Natural killer cell treated with Interleukin-12 subunit alpha and Interleukin-12 subunit beta and Interleukin-15 and Interleukin-18, amount 100 ng/mL, for 72 hours (primary cell): ENCODE results near the gene STXBP4. TPM values are rescaled to one million over a fixed set of nuclear protein-coding genes. Genes with fewer than 3 reads are reported as not detected.
"Not testable (repeated sequence)": the region's sequence is repeated elsewhere in the genome, so short reads cannot be mapped to it uniquely, and the experiment has no call there.

ENCODE experiments used
- ATAC-seq, 2 donors: fragments of 150-1000 bp; cut with Tn5 transposase in 1 of 2; sonication (Bioruptor Pico), chemical (Tn5 transposase) in 1 of 2; 2 replicates each; pipeline ENCODE4 v1.10.0; 2021
- DNase-seq: peaks from one replicate; pipeline ENCODE4 v3.0.0; 2022; ENCODE audit warnings: low spot score
- H3K27ac Mint-ChIP-seq, 2 donors: 1 replicate in 1 of 2; 2 replicates in 1 of 2; pipeline ENCODE4 v1.8.0; 2022; ENCODE audit warnings: mixed read lengths in 2 of 2, mild to moderate bottlenecking in 1 of 2, moderate library complexity in 1 of 2
- H3K27me3 Mint-ChIP-seq, 2 donors: 1 replicate in 1 of 2; 2 replicates in 1 of 2; pipeline ENCODE4 v1.8.0; 2022; ENCODE audit warnings: mixed read lengths in 2 of 2
- H3K36me3 Mint-ChIP-seq: one replicate; pipeline ENCODE4 v1.8.0; 2022; ENCODE audit warnings: mixed read lengths
- H3K4me1 Mint-ChIP-seq, 2 donors: 1 replicate in 1 of 2; 2 replicates in 1 of 2; pipeline ENCODE4 v1.8.0; 2022; ENCODE audit warnings: low read depth in 2 of 2, mixed read lengths in 2 of 2, mild to moderate bottlenecking in 1 of 2
- H3K4me3 Mint-ChIP-seq: one replicate; pipeline ENCODE4 v1.8.0; 2022; ENCODE audit warnings: mixed read lengths
- H3K9me3 Mint-ChIP-seq: 2 replicates; pipeline ENCODE4 v1.8.0; 2022; ENCODE audit warnings: mixed read lengths
- total RNA-seq, 2 donors: library from RNA; stranded (reverse); gene quantifications; one replicate each; pipeline ENCODE4 v1.2.3, GENCODE V29; 2022

STXBP4 gene
- total RNA-seq, 2 donors from 2014 or later, result 8.5 to 12.6 TPM

DNA sequence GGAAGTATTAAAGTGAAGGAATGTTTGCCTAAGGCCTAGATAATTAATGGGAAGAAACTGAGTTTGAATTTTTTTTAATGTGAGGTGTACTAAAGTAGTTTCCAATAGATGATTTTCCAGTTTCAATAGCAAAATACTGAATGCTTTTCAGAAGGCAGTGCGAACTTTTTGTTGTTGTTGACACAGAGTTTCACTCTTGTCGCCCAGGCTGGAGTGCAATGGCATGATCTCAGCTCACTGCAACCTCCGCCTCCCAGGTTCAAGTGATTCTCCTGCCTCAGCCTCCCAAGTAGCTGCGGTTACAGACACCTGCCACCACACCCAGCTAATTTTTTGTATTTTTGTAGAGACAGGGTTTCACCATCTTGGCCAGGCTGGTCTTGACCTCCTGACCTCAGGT is 104.9 kb downstream of the STXBP4 start:
- H3K27me3 Mint-ChIP-seq, H3K27ac Mint-ChIP-seq, H3K36me3 Mint-ChIP-seq, H3K4me1 Mint-ChIP-seq, ATAC-seq, H3K4me3 Mint-ChIP-seq, H3K9me3 Mint-ChIP-seq, DNase-seq: not testable (repeated sequence)

DNA sequence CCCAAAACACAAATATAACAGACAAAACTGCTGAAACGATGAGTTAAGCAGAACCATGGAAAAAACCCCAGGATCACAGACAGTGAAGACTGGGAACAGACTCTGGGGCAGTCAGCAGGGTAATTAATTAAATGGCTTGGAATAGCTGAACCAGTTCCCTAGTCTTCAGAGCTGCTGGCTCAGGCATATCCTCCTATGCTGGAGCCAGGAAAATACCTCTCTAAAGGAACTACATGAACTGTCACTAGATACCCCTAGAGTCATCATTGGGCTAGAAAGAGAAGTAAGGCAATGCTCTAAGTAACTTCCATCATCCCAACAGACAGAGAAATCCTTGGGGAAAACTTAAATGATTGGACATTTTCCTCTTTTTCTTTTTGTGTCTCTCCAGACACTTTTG is 113.0 kb downstream of the STXBP4 start:
- no peaks in the 10 kb centered on the region for H3K27me3 Mint-ChIP-seq
- H3K4me3 Mint-ChIP-seq, result no peak overlapping the region
- H3K27ac Mint-ChIP-seq, result no peak overlapping the region
- no peaks in the 10 kb centered on the region for H3K4me1 Mint-ChIP-seq
- no peaks in the 10 kb centered on the region for H3K9me3 Mint-ChIP-seq
- no peak for DNase-seq
- no peaks in the 10 kb centered on the region for H3K36me3 Mint-ChIP-seq
- no peak for ATAC-seq

DNA sequence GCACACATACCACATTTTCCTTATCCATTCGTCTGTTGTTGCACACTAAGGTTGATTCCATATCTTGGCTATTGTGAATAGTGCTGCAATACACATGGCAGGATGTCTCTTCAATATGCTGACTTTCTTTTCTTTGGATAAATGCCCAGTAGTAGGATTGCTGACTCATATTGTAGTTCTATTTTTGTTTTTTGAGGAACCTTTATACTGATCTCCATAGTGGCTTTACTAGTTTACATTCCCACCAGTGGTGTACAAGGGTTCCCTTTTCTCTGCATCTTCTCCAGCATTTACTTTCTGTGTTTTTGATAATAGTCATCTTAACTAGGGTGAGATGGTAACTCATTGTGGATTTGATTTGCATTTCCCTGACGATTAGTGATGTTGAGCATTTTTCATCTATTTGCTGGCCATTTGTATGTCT is 118.1 kb downstream of the STXBP4 start:
- H3K27me3 Mint-ChIP-seq, result no peaks in the 10 kb centered on the region
- H3K9me3 Mint-ChIP-seq, result no peaks in the 10 kb centered on the region
- no peak for DNase-seq
- H3K27ac Mint-ChIP-seq, result no peak overlapping the region
- no peak overlapping the region for H3K4me3 Mint-ChIP-seq
- peaks cover 10 to 13% of the 10 kb centered on the region in 2 donors for H3K4me1 Mint-ChIP-seq
- no peak for ATAC-seq
- H3K36me3 Mint-ChIP-seq, result no peaks in the 10 kb centered on the region

DNA sequence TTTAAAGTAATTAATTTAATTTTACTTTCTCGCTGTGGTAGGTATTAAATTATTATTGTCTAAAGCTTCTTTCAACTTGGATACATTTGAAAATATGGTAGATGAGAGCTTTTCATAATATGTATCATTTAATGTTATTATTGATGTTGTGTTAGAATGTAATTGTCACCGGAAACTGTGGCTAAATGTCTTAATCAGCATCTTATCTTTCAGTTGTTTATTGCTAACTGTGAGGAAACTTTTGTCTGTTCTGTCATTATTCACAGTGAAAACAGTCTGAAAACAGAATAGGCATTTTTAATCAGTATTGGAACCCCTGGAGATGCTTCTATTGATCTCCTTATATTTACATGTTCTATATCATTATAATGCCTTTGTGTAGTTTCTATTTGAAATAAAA is 120.7 kb downstream of the STXBP4 start:
- DNase-seq (no peak), ATAC-seq (no peak)
- H3K36me3 Mint-ChIP-seq, result no peaks in the 10 kb centered on the region
- H3K9me3 Mint-ChIP-seq, result no peaks in the 10 kb centered on the region
- H3K4me3 Mint-ChIP-seq, result no peak overlapping the region
- peak overlapping the region; percentile 53 to 82 for H3K27ac Mint-ChIP-seq
- peaks cover 12 to 22% of the 10 kb centered on the region in 2 donors for H3K4me1 Mint-ChIP-seq
- no peaks in the 10 kb centered on the region for H3K27me3 Mint-ChIP-seq

DNA sequence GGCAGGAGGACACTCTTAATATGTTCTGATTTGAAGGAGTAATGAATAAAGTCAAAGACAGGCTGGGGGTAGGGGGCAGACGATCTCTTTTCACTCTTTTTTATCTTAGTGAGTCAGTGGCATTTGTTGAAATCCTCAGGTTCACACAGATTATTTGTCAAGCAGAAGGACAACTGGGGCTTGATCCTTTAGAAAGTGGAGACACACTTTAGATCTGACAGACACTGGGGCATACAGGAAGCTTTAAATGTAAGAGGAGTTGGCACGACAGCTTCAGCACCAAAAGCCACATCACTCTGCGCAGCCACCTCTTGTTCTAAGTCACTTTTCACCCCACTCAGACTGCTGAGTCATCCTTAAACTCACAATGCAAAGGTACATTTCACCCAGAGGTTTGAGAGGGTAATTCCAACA is 121.5 kb downstream of the STXBP4 start:
- peak overlapping the region; percentile 69 for H3K4me3 Mint-ChIP-seq
- H3K4me1 Mint-ChIP-seq, result peaks cover 12 to 22% of the 10 kb centered on the region in 2 donors
- no peaks in the 10 kb centered on the region for H3K36me3 Mint-ChIP-seq
- no peak for DNase-seq
- H3K27me3 Mint-ChIP-seq, result no peaks in the 10 kb centered on the region
- peak; percentile 83 to 96 for ATAC-seq
- H3K27ac Mint-ChIP-seq, result peak overlapping the region; percentile 53 to 82
- H3K9me3 Mint-ChIP-seq, result no peaks in the 10 kb centered on the region

DNA sequence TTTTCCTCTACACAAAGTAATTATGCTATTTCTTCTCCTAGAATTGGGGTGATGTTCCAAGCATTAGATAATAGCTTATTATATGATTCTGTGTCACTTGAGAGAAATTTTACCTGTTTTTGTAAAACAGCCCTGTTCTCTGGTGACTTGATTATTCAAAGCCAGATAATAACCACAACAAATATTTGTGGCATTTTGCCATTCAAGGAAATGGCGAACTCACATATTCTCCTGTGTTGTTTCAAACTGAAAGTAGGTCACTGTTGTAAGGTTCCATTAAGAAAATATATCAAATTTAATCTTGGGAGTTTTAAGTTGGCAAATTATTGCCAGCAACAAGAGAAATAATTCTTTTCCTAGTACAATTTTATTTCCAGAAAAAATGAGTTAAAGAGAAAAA is 124.8 kb downstream of the STXBP4 start:
- Mint-ChIP-seq H3K4me3 (no peak overlapping the region), H3K36me3 (no peaks in the 10 kb centered on the region), H3K27me3 (no peaks in the 10 kb centered on the region), H3K27ac (no peak overlapping the region), H3K9me3 (no peaks in the 10 kb centered on the region), H3K4me1 (peaks cover 12 to 22% of the 10 kb centered on the region in 2 donors)
- DNase-seq, result no peak
- no peak for ATAC-seq

DNA sequence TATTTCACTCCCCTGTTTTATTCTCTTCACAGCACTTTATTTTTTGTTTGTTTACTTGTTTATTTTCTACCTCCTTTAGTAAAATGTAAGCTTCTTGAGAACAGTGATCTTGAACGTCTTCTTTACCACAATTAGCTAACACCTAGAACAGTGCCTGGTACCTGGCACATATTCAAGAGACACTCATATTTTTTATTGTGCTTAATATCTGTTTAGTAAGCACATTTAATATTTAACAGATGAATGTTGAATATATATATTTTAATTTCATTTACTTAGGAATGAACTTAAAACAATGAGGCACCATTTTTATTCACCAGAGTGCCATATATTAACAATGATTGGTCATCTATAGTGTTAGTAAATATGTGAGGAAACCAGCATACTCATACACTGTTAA is 130.2 kb downstream of the STXBP4 start:
- H3K36me3 Mint-ChIP-seq, result peaks cover 5% of the 10 kb centered on the region
- H3K9me3 Mint-ChIP-seq, result no peaks in the 10 kb centered on the region
- ATAC-seq (no peak), DNase-seq (no peak)
- H3K27me3 Mint-ChIP-seq, result no peaks in the 10 kb centered on the region
- H3K27ac Mint-ChIP-seq, result no peak overlapping the region
- no peak overlapping the region for H3K4me3 Mint-ChIP-seq
- H3K4me1 Mint-ChIP-seq, result peaks cover 2 to 3% of the 10 kb centered on the region in 2 donors

DNA sequence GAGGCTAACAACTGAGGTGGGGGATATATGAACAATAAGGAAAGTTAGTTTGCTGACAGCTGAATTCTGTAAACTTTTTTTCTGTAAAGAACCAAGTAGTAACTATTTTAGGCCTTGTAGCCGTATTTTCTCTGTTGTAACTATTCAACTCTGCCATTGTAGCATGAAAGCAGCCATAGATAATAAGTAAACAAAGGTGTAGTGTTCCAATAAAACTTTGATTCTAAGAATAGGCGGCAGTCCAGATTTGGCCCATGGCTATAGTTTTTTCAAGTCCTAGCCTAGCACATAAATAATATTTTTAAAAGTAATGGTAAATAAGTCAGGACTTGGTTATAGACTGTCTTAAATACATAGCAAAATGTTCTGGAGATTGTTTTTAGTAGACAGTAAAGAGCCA is 142.0 kb downstream of the STXBP4 start:
- DNase-seq (no peak), ATAC-seq (no peak)

DNA sequence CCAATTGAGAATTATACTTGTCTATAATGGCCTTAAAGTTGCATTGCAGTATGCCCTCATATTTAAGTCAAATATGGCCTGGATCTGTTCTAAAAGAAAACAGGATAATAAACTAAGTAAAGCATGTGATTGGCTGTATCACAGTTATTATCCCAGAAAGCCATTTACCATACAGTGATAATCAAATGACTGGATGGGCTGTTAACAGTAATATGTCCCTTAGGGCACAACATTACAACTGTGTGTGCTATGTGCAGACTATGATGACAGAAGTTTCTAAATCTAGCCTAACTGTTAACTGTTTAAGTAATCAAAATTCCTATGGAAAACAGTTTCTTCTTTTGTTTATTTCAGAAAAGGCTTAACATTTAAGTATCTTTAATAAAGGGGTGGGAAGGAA is 145.7 kb downstream of the STXBP4 start:
- H3K36me3 Mint-ChIP-seq, result no peaks in the 10 kb centered on the region
- H3K9me3 Mint-ChIP-seq, result peaks cover 3% of the 10 kb centered on the region
- H3K4me3 Mint-ChIP-seq, result no peak overlapping the region
- DNase-seq (no peak), ATAC-seq (no peak)
- H3K27me3 Mint-ChIP-seq, result no peaks in the 10 kb centered on the region
- H3K27ac Mint-ChIP-seq, result no peak overlapping the region
- peaks cover 0 to 6% of the 10 kb centered on the region in 2 donors for H3K4me1 Mint-ChIP-seq

More for the DNA sequence above, 142.0 kb downstream of the STXBP4 start:
- H3K4me3 Mint-ChIP-seq, result no peak overlapping the region
- H3K36me3 Mint-ChIP-seq, result peaks cover 16% of the 10 kb centered on the region
- H3K4me1 Mint-ChIP-seq, result no peaks in the 10 kb centered on the region
- H3K9me3 Mint-ChIP-seq, result peaks cover 12% of the 10 kb centered on the region
- H3K27ac Mint-ChIP-seq, result no peak overlapping the region
- H3K27me3 Mint-ChIP-seq, result no peaks in the 10 kb centered on the region

DNA sequence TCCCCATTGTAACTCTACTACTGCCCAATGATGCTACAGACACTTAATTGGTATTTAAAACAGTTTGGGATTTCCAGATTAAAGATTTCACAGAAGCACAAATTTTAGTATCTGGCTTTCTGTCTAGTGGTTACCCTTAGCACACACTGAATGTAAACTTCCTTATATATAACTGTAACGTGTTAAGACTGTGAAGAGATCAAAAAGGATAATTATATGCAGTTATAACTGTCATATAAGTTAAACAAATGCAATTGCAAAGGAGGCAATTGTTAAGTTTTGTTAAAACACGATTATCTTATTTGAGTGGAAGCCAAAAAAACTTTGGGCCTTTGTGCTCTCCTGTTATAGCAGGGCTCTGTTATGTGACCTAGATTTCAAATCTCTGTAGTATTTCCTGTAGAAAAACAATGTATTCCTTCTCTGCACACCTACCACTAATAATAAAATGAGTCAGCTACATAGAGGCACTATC is 147.9 kb downstream of the STXBP4 start:
- no peaks in the 10 kb centered on the region for H3K27me3 Mint-ChIP-seq
- no peak for DNase-seq
- H3K27ac Mint-ChIP-seq, result no peak overlapping the region
- ATAC-seq, result no peak
- H3K4me1 Mint-ChIP-seq, result peaks cover 0 to 6% of the 10 kb centered on the region in 2 donors
- no peaks in the 10 kb centered on the region for H3K36me3 Mint-ChIP-seq
- H3K4me3 Mint-ChIP-seq, result no peak overlapping the region
- peaks cover 3% of the 10 kb centered on the region for H3K9me3 Mint-ChIP-seq

DNA sequence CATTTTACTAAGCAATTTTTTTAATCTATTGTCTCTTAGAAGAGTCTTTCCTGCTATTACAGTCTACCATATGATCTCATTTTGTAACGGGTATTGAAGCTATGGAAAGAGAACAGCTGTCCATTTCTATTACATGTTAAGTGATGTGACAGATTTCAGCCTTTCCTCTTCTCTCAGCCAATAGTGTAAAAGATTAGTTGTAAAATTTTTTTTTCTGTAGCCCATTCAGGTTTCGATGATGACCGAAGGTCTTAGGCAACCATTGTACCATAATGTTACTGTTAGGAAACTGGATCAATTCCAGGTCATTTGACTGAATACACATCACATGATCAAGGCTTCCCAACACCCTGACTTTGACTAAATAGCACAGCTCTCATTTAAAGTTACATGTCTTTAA is 148.6 kb downstream of the STXBP4 start:
- ATAC-seq (no peak), DNase-seq (no peak)
- peaks cover 0 to 6% of the 10 kb centered on the region in 2 donors for H3K4me1 Mint-ChIP-seq
- peaks cover 3% of the 10 kb centered on the region for H3K9me3 Mint-ChIP-seq
- no peaks in the 10 kb centered on the region for H3K36me3 Mint-ChIP-seq
- H3K27me3 Mint-ChIP-seq, result no peaks in the 10 kb centered on the region
- H3K4me3 Mint-ChIP-seq, result no peak overlapping the region
- H3K27ac Mint-ChIP-seq, result no peak overlapping the region

DNA sequence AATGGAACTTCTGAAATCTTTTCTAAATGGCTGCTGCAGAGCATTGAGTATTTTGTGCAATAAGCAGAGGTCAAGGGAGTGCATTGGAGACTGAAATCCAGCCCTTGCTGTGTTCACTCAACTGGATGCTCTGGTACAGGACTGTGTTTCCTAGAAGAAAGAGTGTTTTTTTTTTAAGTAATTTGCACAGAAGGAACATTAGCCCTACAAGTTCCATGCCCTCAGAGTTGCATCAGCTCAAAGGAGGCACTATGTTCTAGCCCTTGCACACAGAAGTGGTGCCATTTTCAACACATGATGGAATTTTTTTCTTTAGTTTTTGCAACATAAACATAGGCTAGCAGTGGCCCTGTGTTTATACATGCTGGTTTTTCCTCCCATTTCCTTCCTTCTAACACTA is 152.1 kb downstream of the STXBP4 start:
- Mint-ChIP-seq H3K4me3 (no peak overlapping the region), H3K4me1 (peaks cover 0 to 6% of the 10 kb centered on the region in 2 donors)
- no peak for ATAC-seq

DNA sequence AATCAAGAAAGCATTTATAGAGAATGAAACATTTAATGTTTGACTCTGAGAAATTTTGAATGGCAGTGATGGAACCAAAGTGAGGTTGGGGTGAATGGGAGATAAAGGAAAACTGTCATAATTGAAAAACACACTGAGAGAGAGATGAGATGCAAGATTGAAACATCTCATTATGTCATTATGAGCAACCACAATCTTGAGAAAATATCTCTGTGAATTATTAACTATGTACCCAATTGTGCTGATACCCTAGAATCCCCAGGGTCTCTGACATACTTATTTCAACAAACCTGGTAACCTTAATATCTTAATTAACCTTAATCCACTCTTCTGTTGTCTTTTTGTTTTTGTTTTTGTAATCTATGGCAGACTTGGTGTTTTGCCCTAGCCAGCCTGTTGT is 152.7 kb downstream of the STXBP4 start:
- no peak overlapping the region for H3K27ac Mint-ChIP-seq
- H3K4me3 Mint-ChIP-seq, result no peak overlapping the region
- peaks cover 0 to 5% of the 10 kb centered on the region in 2 donors for H3K4me1 Mint-ChIP-seq
- no peaks in the 10 kb centered on the region for H3K27me3 Mint-ChIP-seq
- no peaks in the 10 kb centered on the region for H3K9me3 Mint-ChIP-seq
- no peaks in the 10 kb centered on the region for H3K36me3 Mint-ChIP-seq
- DNase-seq, result no peak
- no peak for ATAC-seq

More for the DNA sequence above, 152.1 kb downstream of the STXBP4 start:
- Mint-ChIP-seq H3K9me3 (no peaks in the 10 kb centered on the region), H3K27me3 (no peaks in the 10 kb centered on the region), H3K27ac (no peak overlapping the region), H3K36me3 (no peaks in the 10 kb centered on the region)
- no peak for DNase-seq

DNA sequence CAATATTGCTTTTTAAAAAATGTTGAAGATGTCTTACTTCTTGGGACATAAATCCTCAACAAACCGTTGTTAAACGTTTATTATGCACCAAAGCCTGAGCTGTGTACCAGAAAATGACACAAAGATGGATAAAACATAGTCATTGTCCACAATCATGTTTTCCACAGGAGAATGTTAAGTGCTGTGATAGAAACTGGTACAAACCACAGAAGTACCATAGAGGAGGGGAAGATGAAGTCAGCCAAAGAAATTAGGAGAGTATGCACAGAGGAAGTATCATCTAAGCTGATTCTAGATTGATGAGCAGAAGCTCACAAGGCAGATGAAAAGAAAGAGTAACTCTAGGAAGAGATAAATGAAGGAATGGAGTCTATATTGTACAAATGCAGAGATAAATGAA is 153.5 kb downstream of the STXBP4 start:
- Mint-ChIP-seq H3K27ac (no peak overlapping the region), H3K36me3 (no peaks in the 10 kb centered on the region), H3K9me3 (no peaks in the 10 kb centered on the region), H3K4me3 (no peak overlapping the region), H3K27me3 (no peaks in the 10 kb centered on the region), H3K4me1 (no peaks in the 10 kb centered on the region)
- ATAC-seq (no peak), DNase-seq (no peak)

DNA sequence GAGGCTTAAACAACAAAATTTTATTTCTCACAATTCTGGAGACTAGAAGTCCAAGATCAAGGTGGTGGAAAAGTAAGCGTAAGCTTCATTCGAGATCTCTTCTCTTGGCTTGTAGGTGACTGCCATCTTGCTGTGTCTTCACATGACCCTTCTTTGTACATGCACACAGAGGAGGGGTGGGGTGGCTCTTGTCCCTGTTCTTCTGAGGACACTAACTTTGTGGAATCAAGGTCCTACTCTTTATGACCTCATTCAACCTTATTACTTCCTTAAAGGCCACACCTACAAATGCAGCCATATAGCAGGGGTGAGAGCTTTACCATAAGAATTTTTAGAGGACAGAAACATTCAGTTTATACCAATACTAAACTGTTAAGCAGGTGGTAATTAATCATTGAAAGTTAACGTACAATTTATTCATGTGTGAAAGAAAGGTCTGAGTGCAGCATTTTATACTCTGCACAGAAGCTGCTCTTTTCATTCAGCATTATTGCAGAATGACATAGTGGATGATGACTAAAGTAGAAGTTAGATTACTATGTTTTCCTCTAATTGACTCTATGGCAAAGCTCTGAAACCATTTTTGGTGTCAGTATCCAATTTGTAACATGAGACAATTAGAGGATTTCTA is 156.3 kb downstream of the STXBP4 start:
- no peak overlapping the region for H3K27ac Mint-ChIP-seq
- no peaks in the 10 kb centered on the region for H3K36me3 Mint-ChIP-seq
- no peak overlapping the region for H3K4me3 Mint-ChIP-seq
- H3K9me3 Mint-ChIP-seq, result no peaks in the 10 kb centered on the region
- H3K4me1 Mint-ChIP-seq, result no peaks in the 10 kb centered on the region
- DNase-seq (no peak), ATAC-seq (no peak)
- H3K27me3 Mint-ChIP-seq, result no peaks in the 10 kb centered on the region
